ENCODE data around the gene CMKLR1.

Gene CMKLR1

GRCh38 chr12:108333898-108334699 lies 5.0 kb downstream of the CMKLR1 start:
- DNase-seq: no peak

DNA sequence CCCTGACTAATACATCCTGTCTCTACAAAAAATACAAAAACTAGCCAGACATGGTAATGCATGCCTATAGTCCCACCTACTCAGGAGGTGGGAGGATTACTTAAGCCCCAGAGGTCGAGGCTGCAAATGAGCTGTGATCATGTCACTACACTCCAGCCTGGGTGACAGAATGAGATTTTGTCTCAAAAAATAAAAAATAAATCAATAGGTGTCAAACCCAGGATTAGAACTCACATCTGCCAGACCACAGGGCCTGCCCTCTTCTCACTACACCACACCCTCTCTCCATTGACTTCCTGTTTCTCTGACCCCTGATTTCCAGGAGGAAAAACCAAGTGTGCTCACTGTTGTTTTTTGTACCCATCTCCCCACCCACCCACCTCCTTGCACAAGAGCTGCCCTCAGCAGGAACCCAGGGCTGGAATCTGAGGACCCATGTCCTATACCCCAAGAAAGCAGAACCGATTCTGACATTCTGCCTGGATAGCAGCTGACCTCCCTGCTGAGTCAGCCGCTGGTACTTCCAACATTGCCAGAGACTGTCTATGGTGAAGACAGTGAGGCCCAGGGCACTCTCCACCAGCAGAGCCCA lies 6.2 kb downstream of the CMKLR1 start:
- no peak for DNase-seq

DNA sequence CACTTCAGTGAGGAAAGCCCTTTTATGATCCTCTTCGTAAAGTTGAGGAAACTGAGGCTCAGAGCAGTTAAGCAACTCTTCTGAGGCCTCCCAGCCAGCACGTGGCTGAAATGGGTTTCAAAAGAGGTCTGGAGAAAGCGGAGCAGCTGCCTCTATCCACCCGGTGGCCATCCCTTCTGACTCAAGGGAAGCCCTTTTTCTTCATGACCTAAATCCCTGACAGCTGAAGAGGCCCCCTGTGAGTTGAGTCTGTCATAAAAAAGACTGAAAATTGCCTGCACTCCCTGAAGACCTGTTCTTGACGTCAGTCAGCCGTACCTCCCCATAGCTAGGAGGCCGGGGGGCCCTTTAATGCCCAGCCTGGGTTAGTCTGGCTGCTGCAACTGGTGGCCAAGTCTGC lies 10.7 kb downstream of the CMKLR1 start:
- DNase-seq: no peak

GRCh38 chr12:108327621-108328344 lies 11.3 kb downstream of the CMKLR1 start:
- DNase-seq: no peak

GRCh38 chr12:108326254-108326750 lies 12.8 kb downstream of the CMKLR1 start:
- no peak for DNase-seq

DNA sequence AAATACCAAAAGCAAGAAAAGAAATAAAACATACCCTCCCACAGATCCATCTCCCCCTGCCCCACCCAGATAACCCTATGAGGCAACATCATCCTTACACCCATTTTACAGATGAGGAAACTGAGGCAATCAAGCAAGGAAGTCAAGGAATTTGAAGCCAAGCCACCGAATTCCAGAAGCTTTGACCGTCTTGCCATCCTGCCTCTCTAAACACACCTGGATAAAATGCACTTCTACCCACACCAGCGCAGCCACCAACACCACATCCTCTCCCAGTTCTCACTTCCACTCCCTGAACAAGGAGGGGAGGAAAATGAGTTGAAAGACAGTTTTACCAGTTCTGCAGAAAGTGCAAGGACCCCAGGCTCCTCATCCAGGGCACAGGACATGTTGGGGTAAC lies 13.6 kb downstream of the CMKLR1 start:
- DNase-seq: no peak

DNA sequence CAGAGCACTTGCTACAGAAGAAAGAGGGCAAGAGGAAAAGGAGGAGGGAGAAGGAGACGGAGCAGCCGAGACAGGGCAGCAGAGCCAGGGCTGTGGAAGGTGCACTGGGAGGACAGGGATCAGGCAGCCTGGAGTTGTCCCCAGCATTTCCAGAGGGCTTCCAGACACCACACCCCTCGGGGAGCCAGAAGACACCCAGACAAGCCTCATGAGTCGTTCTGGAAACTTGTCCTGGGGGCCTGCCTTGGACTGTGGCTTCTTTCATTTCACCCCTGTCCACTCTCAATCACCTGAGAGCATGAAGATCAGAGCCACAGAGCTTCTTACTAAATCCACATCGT lies 14.1 kb downstream of the CMKLR1 start:
- no peak for DNase-seq

- no peak for DNase-seq
These were observed 14.6 kb downstream of the CMKLR1 start for GRCh38 chr12:108324351-108325017.

GRCh38 chr12:108323581-108323980 lies 15.5 kb downstream of the CMKLR1 start:
- no peak for DNase-seq

- DNase-seq: no peak
These were observed 16.1 kb downstream of the CMKLR1 start for GRCh38 chr12:108322998-108323397.

GRCh38 chr12:108321688-108322087 lies 17.4 kb downstream of the CMKLR1 start:
- no peak for DNase-seq

DNA sequence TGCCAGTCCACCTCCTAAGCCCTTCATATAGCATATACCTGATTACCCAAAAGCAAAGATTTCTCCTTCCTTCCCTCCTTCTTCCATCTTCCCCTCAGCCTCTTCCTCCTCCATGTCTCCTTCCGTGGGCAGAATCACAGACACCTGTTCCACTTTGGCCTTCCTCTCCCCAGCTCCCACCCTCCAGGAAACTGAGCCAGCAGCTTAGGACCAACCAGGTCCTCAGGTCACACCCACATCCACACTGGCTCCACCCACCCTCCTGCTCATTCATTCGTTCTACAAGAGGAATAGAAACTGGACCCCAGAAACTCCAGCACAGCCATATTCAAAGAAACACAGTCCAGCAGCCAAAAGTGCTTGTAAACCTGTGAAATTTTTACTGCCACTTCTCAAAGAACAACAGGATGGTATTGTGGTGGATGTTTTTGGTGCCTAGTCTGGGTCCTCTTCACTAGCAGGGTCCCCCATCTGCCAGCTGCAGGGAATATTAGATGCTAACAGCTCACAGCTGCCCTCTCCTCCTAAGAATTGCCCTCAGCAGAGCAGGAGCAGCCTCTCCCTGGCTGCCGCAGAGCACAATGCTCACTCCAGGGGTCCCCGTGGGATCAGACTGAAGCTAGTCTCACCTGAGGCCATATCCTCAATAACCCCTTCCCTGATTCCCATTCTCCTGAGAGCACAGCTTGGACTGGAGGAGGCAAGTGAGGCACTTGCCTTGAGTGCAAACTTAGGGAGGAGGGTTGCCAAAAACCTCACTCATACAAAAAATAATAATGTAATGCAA lies 18.4 kb downstream of the CMKLR1 start:
- no peak for DNase-seq

DNA sequence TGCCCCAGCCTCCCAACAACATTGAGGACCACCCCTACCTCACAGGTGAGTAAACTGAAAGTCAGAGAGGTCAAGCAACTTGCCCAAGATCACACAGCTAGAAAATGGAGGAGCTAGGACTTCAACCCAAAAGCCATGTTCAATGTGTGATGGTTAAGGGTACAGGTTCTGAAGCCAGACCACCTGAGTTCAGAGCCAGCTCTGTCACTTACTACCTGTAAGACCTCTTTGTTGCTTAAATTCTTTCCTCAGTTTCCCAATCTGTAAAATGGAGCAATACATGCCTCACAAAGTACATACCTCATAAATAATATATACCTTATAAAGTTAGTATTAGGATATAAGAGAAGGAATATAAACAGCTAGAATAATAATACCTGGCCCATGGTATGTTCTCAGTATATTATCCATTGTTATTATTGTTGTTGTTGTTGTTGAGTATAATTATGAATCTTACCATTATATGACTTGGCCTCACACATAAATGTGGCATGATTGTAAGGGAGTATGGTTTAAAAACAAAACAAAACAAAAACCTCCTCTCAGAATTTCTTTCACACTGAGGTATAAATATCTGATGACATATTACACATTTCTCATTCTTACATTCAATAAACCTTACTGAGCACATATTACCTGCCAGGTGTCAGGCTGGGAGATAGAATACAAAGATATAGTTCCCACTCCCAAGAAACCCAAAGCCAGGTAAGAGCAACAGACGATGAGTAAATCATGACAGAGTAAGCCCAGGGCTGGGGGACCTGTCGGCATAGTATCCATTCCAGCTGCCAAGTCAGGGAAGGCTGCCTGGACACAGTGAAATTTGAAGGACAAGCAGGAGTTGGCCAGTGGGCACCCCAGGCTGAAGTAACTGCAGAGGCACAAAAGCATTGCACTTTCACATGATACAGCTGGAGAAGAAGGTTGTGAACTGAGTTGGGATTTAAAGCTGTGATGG lies 19.6 kb downstream of the CMKLR1 start:
- DNase-seq: no peak

DNA sequence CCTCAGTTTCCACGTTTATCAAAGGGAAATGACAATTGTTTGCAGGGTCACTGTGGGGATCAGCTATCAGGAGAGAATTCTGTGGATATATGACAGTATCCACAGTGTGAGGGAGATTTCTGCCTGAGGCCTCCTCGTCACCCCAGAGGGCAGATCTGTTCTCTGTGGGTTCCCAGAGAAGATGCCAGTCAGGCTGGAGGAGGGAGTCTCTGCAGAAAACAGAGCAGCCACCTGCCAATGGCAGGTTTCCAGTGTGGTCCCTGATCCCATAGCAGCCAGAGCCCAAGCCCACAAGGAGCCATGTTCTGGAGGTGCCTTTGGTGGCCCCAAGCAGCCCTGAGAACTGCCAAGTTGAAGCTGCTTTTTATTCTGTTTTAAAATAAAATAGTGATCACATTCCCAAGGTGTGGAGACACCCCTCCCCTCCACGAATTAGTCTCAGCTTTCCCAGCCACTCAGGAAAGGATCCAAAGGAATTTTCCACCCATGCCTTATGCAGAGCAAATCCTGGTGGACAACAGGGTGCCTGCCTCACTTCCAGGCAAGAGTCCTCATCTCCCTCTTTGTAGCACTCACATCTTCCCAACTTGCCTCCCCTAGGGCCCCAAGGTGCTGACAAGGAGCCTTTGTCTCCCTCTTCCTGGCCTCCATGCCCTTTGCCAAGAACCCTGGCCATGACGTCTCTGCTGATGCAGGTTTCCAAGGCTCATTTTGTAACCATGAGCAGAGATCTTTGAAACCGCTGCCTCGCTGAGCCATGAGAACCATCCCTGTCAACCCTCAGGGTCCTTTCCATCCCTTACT lies 20.4 kb downstream of the CMKLR1 start:
- no peak for DNase-seq

DNA sequence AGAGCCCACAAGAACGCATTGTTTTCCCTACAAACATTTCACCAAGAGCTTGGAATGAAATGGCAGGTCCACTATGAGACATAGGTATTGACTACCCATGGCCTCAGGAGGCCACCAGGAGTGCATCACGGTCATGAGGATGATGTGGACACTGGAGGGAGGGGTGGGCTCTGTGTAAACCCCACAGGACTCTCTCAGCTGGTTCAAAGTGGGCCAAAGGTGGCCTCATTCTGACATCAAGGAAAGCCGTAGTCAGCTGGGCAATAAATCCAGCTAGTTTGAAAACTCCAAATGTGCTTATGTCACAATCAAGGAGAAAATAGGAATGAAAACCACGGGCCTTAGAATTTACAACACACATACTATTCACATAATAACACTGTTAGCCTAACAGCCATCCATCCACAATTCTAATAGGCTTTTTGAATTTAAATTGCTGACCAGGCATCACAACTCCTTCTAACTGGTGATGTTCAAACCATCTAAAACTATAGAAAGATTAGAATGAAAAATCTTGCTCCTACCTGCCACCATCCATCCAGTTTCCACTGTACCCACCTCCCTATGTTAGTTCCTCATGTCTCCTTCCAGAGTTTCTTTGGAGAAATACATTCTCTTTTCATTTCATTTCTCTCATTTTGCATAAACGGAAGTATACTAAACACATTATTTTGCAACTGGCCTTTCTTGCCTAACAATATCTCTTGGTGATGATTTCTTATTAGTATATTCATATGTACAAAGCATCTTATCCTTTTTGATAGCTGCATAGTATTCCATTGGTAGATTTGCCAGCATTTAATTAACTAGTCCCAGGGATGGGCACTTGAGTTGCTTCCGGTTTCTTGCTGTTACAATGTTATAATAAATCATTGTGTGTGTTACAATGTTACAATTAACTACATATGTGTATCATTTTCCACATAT lies 21.5 kb downstream of the CMKLR1 start:
- DNase-seq: no peak

- DNase-seq: no peak
These were observed 22.7 kb downstream of the CMKLR1 start for GRCh38 chr12:108316176-108317086.

DNA sequence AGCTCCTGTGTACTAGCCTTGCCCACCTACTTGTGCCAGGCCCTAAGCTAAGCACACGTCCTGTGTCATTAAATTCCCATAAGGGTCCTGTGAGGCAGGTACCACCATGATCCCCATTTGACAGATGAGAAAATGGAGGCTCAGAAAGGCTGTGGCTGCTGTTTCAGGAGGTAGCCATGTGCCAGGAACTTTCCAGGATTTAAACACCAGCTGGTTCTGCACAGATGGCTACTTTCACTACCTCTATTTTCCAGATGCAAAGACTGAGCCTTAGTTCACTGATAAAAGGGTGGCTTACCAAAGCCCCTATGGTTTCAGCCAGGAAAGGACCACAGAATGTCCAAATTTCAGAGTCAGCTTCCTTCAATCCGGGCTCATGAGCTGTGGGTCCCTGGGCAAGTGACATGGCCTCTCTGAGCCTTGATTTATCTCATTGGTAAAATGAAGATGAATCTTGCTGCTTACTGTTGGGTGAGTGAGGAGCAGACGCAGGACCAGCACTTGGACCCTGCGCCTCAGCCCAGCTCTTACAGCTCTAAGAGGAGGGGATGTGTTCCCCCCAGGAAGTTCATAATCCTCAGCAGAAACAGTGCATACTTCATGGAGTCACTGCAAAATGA lies 23.5 kb downstream of the CMKLR1 start:
- DNase-seq: no peak

Data from COR-L47 (cell line).